K562 (cell line): Measurements from ENCODE around the gene SLC25A33.

Experiments
- CBFA2T2 ChIP-seq: fragments of 450-650 bp; conservative IDR thresholded peaks from 2 replicates; pipeline ENCODE4 v1.6.1; 2017; ENCODE audit warnings: mild to moderate bottlenecking
- CTCF ChIP-seq, 3 experiments: IDR thresholded peaks in 2 of 3; conservative IDR thresholded peaks in 1 of 3; 2 replicates each; pipeline ENCODE4 v1.5.1; 2011 to 2012; ENCODE audit warnings: low read length in 3 of 3, mild to moderate bottlenecking in 3 of 3, control low read depth in 2 of 3, improper control_type of control experiment in 1 of 3, inconsistent platforms in 1 of 3, low read depth in 1 of 3, mixed read lengths in 1 of 3, moderate library complexity in 1 of 3; ENCODE audit not compliant: insufficient read depth in 2 of 3
- EZH2 ChIP-seq: IDR thresholded peaks from 2 replicates; pipeline ENCODE4 v1.6.1; 2012; ENCODE audit warnings: low read depth, mild to moderate bottlenecking, inconsistent platforms, low read length, borderline replicate concordance
- LARP7 ChIP-seq: fragments of 450-650 bp; IDR thresholded peaks from 2 replicates; pipeline ENCODE4 v1.6.1; 2016
- MAX ChIP-seq: sonication (generic); formaldehyde crosslinking; IDR thresholded peaks from 2 replicates; pipeline ENCODE4 v1.9.0; 2022; ENCODE audit warnings: mild to moderate bottlenecking, missing genetic modification reagents
- NFATC3 ChIP-seq: fragments of 450-650 bp; IDR thresholded peaks from 2 replicates; pipeline ENCODE4 v1.6.1; 2017; ENCODE audit warnings: mild to moderate bottlenecking
- PCBP2 ChIP-seq: fragments of 200-400 bp; formaldehyde crosslinking; IDR thresholded peaks from 2 replicates; pipeline ENCODE4 v1.6.1; 2018; ENCODE audit warnings: low read length, low read depth, mild to moderate bottlenecking, moderate library complexity; ENCODE audit not compliant: poor library complexity, severe bottlenecking
- PRMT5 ChIP-seq: sonication (generic); formaldehyde crosslinking; IDR thresholded peaks from 2 replicates; pipeline ENCODE4 v1.5.0; 2020; ENCODE audit warnings: missing genetic modification reagents
- RFX5 ChIP-seq: IDR thresholded peaks from 2 replicates; pipeline ENCODE4 v1.6.1; 2011; ENCODE audit warnings: low read depth, mild to moderate bottlenecking, improper control_type of control experiment, low read length
- USF2 ChIP-seq: sonication (generic); formaldehyde crosslinking; IDR thresholded peaks from 2 replicates; pipeline ENCODE4 v1.5.0; 2020; ENCODE audit warnings: missing genetic modification reagents
- YBX1 ChIP-seq: fragments of 450-650 bp; IDR thresholded peaks from 2 replicates; pipeline ENCODE4 v1.7.1; 2016; ENCODE audit warnings: mild to moderate bottlenecking
- ZNF224 ChIP-seq: sonication (generic); formaldehyde crosslinking; IDR thresholded peaks from 2 replicates; pipeline ENCODE4 v1.8.0; 2022; ENCODE audit warnings: mild to moderate bottlenecking, missing genetic modification reagents

GRCh38 chr1:9536301-9536700 lies 3.0 kb upstream of the SLC25A33 start:
- TF ChIP-seq CTCF (IDR thresholded peaks at IDR 0.05 in 2 of 3, conservative IDR thresholded peaks at IDR 0.05 in 1 of 3; ENCODE audit: insufficient read depth in 2 of 3, low read depth in 1 of 3, low read length in 3 of 3) = no peak
- TF ChIP-seq PCBP2 = no peak
- no peak for TF ChIP-seq PRMT5
- no peak for TF ChIP-seq EZH2
- TF ChIP-seq USF2 (CRISPR knock-in tag) = no peak
- no peak for TF ChIP-seq NFATC3
- TF ChIP-seq ZNF224 (CRISPR knock-in tag) = no peak
- no peak for TF ChIP-seq LARP7
- TF ChIP-seq YBX1 = no peak
- TF ChIP-seq MAX (CRISPR knock-in tag) = no peak
- no peak for TF ChIP-seq CBFA2T2
- no peak for TF ChIP-seq RFX5
